NB4 (cell line): ENCODE data around the gene TEX22.

ENCODE experiments used
- CTCF ChIP-seq: IDR thresholded peaks from one replicate; pipeline ENCODE4 v1.5.1; 2012; ENCODE audit warnings: low read depth, low read length
- POLR2A ChIP-seq: IDR thresholded peaks from 2 replicates; pipeline ENCODE4 v1.6.1; 2011; ENCODE audit warnings: mild to moderate bottlenecking; ENCODE audit not compliant: insufficient read length; ENCODE audit errors: extremely low read depth

- TF ChIP-seq POLR2A: no peak
- TF ChIP-seq CTCF: no peak
These were observed 43.8 kb downstream of the TEX22 start for GRCh38 chr14:105442125-105442524.
